Immature natural killer cell (primary cell): ENCODE measurements around the gene POMT1. TPM values are rescaled to one million over a fixed set of nuclear protein-coding genes. Genes with fewer than 3 reads are reported as not detected.
A peak's percentile ranks its signal among the peaks of the same experiment; 100 is the strongest.
"Not testable (repeated sequence)": the region's sequence is repeated elsewhere in the genome, so short reads cannot be mapped to it uniquely, and the experiment has no call there.

Source experiments
- DNase-seq, 3 donors: peaks; one replicate each; pipeline ENCODE4 v3.0.0; 2022; ENCODE audit warnings: mixed read lengths in 1 of 3
- H3K27ac Mint-ChIP-seq, 6 donors: one replicate each; pipeline ENCODE4 v1.8.0; 2020; ENCODE audit warnings: mixed read lengths in 6 of 6, mild to moderate bottlenecking in 5 of 6, inconsistent platforms in 4 of 6, moderate library complexity in 3 of 6
- H3K27me3 Mint-ChIP-seq, 3 donors: one replicate each; pipeline ENCODE4 v1.8.0; 2020 to 2021; ENCODE audit warnings: low read depth in 3 of 3, mild to moderate bottlenecking in 3 of 3, mixed read lengths in 3 of 3, moderate library complexity in 3 of 3, inconsistent platforms in 1 of 3
- H3K36me3 Mint-ChIP-seq, 3 donors: one replicate each; pipeline ENCODE4 v1.8.0; 2020; ENCODE audit warnings: mixed read lengths in 3 of 3, inconsistent platforms in 2 of 3, mild to moderate bottlenecking in 2 of 3
- H3K4me1 Mint-ChIP-seq, 2 donors: one replicate each; pipeline ENCODE4 v1.8.0; 2020; ENCODE audit warnings: inconsistent platforms in 2 of 2, mild to moderate bottlenecking in 2 of 2, mixed read lengths in 2 of 2, moderate library complexity in 1 of 2
- H3K4me3 Mint-ChIP-seq, 5 donors: one replicate each; pipeline ENCODE4 v1.8.0; 2020; ENCODE audit warnings: mild to moderate bottlenecking in 5 of 5, mixed read lengths in 5 of 5, inconsistent platforms in 3 of 5, moderate library complexity in 3 of 5
- H3K9me3 Mint-ChIP-seq, 6 donors: one replicate each; pipeline ENCODE4 v1.8.0; 2020; ENCODE audit warnings: mild to moderate bottlenecking in 6 of 6, mixed read lengths in 6 of 6, inconsistent platforms in 4 of 6, moderate library complexity in 3 of 6
- polyA plus RNA-seq, 3 donors: library from polyadenylated mRNA; unstranded; fragments of 300-500 nt; fragmentation: Illumina TruSeq; gene quantifications; one replicate each; pipeline ENCODE4 v1.2.3, GENCODE V29; 2021

POMT1 gene, protein sequence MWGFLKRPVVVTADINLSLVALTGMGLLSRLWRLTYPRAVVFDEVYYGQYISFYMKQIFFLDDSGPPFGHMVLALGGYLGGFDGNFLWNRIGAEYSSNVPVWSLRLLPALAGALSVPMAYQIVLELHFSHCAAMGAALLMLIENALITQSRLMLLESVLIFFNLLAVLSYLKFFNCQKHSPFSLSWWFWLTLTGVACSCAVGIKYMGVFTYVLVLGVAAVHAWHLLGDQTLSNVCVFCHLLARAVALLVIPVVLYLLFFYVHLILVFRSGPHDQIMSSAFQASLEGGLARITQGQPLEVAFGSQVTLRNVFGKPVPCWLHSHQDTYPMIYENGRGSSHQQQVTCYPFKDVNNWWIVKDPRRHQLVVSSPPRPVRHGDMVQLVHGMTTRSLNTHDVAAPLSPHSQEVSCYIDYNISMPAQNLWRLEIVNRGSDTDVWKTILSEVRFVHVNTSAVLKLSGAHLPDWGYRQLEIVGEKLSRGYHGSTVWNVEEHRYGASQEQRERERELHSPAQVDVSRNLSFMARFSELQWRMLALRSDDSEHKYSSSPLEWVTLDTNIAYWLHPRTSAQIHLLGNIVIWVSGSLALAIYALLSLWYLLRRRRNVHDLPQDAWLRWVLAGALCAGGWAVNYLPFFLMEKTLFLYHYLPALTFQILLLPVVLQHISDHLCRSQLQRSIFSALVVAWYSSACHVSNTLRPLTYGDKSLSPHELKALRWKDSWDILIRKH
- 10 to 100 TPM in 1 of 3 donors, 1 to 10 TPM in 2; 4.8 to 10.4 (median 8.0) TPM for polyA plus RNA-seq

GRCh38 chr9:131502781-131503625, at the start of gene POMT1:
POMT1 (plus strand) TSS chr9:131502918; CDS start chr9:131504219, 1,301 bp downstream.
- H3K27me3 Mint-ChIP-seq, result peaks cover 10 to 28% (median 14%) of the 10 kb centered on the region in 3 donors
- peaks cover 40 to 50% of the 10 kb centered on the region in 2 donors for H3K4me1 Mint-ChIP-seq
- no peaks in the 10 kb centered on the region for H3K9me3 Mint-ChIP-seq
- DNase-seq, result peak; percentile 88 to 91 (median 89)
- peaks cover 0 to 14% (median 4%) of the 10 kb centered on the region in 3 donors for H3K36me3 Mint-ChIP-seq
- peak within 1 kb of the TSS; percentile 73 to 84 (median 80) for H3K27ac Mint-ChIP-seq
- H3K4me3 Mint-ChIP-seq, result peak within 1 kb of the TSS; percentile 88 to 93 (median 92)

DNA sequence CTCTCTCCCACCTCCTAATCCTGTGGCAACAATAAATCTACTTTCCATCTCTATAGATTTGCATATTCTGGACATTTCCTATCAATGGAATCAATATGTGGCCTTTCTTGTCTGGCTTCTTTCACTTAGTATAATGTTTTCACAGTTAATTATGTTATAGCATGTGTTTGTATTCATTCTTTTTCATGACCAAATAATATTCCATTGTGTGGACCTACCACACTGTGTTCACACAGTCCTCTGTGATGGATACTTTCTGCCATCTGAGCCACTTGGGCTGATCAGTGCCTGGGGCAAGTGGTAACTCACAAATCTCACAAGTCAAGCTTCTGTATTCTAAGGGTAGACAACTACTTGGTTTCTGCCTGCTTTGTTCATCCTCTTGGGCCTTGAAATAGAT, 48.7 kb upstream of the POMT1 start:
- Mint-ChIP-seq H3K4me1 (peaks cover 16 to 34% of the 10 kb centered on the region in 2 donors), H3K27ac (peak overlapping the region in 3 of 6 donors; percentile 2 to 58 (median 55)), H3K9me3 (no peaks in the 10 kb centered on the region), H3K27me3 (peaks cover 0 to 13% (median 0%) of the 10 kb centered on the region in 3 donors), H3K36me3 (peaks cover 22 to 55% (median 27%) of the 10 kb centered on the region in 3 donors), H3K4me3 (no peak overlapping the region)
- no peak for DNase-seq

DNA sequence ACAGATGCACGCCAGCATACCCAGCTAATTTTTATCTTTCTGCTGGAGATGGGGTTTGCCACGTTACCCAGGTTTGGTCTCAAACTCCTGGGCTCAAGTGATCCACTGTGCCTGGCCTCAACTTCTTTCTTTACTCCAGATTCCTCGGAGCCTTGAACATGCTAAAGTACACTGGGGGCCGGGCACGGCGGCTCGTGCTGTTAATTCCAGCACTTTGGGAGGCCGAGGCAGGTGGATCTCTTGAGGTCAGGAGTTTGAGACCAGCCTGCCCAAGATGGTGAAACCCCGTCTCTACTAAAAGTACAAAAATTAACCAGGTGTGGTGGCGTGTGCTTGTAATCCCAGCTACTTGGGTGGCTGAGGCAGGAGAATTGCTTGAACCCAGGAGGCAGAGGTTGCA, 47.1 kb upstream of the POMT1 start:
- not testable (repeated sequence) for H3K4me3 Mint-ChIP-seq, DNase-seq, H3K27ac Mint-ChIP-seq, H3K9me3 Mint-ChIP-seq
- Mint-ChIP-seq H3K27me3 (peaks cover 0 to 13% (median 0%) of the 10 kb centered on the region in 3 donors), H3K4me1 (peaks cover 17 to 26% of the 10 kb centered on the region in 2 donors), H3K36me3 (peaks cover 28 to 54% (median 33%) of the 10 kb centered on the region in 3 donors)

DNA sequence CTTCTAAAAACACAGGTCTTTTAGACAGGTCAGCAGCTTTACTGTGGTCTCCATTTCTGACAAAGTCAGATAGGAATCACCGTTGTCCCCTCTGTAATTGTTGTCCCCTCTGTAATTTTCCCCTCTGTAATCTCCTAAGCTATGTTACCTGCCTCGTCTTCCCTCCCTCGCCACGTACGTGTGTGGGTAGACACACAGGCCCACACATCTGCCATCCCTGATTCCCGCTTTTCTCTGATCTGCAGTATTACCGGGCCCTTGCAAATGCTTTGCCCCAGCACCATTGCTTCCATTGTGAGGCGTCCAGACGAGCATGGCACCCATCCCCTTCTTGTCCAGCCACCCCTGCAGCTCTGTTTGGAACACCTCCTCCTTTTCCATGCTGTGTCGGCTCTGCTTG, 45.0 kb upstream of the POMT1 start:
- peaks cover 10 to 17% of the 10 kb centered on the region in 2 donors for H3K4me1 Mint-ChIP-seq
- H3K36me3 Mint-ChIP-seq, result peaks cover 29 to 55% (median 40%) of the 10 kb centered on the region in 3 donors
- H3K4me3 Mint-ChIP-seq, result no peak overlapping the region
- H3K9me3 Mint-ChIP-seq, result no peaks in the 10 kb centered on the region
- H3K27ac Mint-ChIP-seq, result peak overlapping the region in 3 of 6 donors; percentile 5 to 71 (median 20)
- DNase-seq, result no peak
- peaks cover 0 to 14% (median 2%) of the 10 kb centered on the region in 3 donors for H3K27me3 Mint-ChIP-seq

GRCh38 chr9:131459056-131459455, 43.7 kb upstream of the POMT1 start:
- H3K4me1 Mint-ChIP-seq, result peaks cover 9 to 14% of the 10 kb centered on the region in 2 donors
- DNase-seq, result no peak
- H3K27me3 Mint-ChIP-seq, result peaks cover 0 to 14% (median 2%) of the 10 kb centered on the region in 3 donors
- peak overlapping the region in 1 of 6 donors; percentile 22 for H3K27ac Mint-ChIP-seq
- no peaks in the 10 kb centered on the region for H3K9me3 Mint-ChIP-seq
- H3K36me3 Mint-ChIP-seq, result peaks cover 26 to 58% (median 38%) of the 10 kb centered on the region in 3 donors
- H3K4me3 Mint-ChIP-seq, result no peak overlapping the region

- Mint-ChIP-seq H3K36me3 (peaks cover 32 to 58% (median 44%) of the 10 kb centered on the region in 3 donors), H3K27me3 (peaks cover 2 to 16% (median 3%) of the 10 kb centered on the region in 3 donors), H3K9me3 (no peaks in the 10 kb centered on the region), H3K27ac (peak overlapping the region in 2 of 6 donors; percentile 66 to 75), H3K4me1 (peaks cover 8 to 11% of the 10 kb centered on the region in 2 donors), H3K4me3 (no peak overlapping the region)
- no peak for DNase-seq
Observed at GRCh38 chr9:131461166-131461565, 41.6 kb upstream of the POMT1 start.

- Mint-ChIP-seq H3K36me3 (peaks cover 23 to 50% (median 39%) of the 10 kb centered on the region in 3 donors), H3K4me3 (no peak overlapping the region), H3K4me1 (peaks cover 5 to 11% of the 10 kb centered on the region in 2 donors), H3K9me3 (no peaks in the 10 kb centered on the region), H3K27me3 (peaks cover 2 to 3% (median 3%) of the 10 kb centered on the region in 3 donors), H3K27ac (peak overlapping the region in 1 of 6 donors; percentile 37)
- DNase-seq, result no peak
Observed at GRCh38 chr9:131464354-131465000, 38.2 kb upstream of the POMT1 start.

DNA sequence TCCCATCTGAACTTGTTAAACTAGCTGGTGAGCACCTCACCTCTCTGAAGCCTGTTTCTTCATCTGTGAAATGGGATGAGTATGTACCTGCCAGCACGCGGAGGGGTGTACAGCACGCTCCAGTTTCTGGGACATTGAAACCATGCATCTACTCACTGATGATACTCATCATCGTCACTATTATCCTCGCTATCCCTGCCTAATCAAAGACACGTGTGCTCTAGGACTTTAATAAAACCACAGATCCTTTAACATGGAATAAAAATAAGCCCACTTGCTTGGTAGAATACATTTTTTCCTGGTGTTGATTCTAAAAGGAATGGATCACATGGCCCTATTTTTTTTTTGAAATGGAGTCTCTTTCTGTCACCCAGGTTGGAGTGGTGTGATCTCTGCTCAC, 37.3 kb upstream of the POMT1 start:
- peaks cover 2 to 6% (median 3%) of the 10 kb centered on the region in 3 donors for H3K27me3 Mint-ChIP-seq
- no peak for DNase-seq
- H3K4me3 Mint-ChIP-seq, result no peak overlapping the region
- peaks cover 8 to 17% of the 10 kb centered on the region in 2 donors for H3K4me1 Mint-ChIP-seq
- no peaks in the 10 kb centered on the region for H3K9me3 Mint-ChIP-seq
- H3K27ac Mint-ChIP-seq, result peak overlapping the region in 1 of 6 donors; percentile 9
- H3K36me3 Mint-ChIP-seq, result peaks cover 25 to 52% (median 35%) of the 10 kb centered on the region in 3 donors

GRCh38 chr9:131467214-131467935, 35.3 kb upstream of the POMT1 start:
- H3K4me3 Mint-ChIP-seq, result no peak overlapping the region
- H3K36me3 Mint-ChIP-seq, result peaks cover 22 to 53% (median 26%) of the 10 kb centered on the region in 3 donors
- no peak for DNase-seq
- no peaks in the 10 kb centered on the region for H3K9me3 Mint-ChIP-seq
- peaks cover 0 to 4% (median 3%) of the 10 kb centered on the region in 3 donors for H3K27me3 Mint-ChIP-seq
- H3K27ac Mint-ChIP-seq, result peak overlapping the region in 3 of 6 donors; percentile 16 to 77 (median 46)
- H3K4me1 Mint-ChIP-seq, result peaks cover 8 to 16% of the 10 kb centered on the region in 2 donors

DNA sequence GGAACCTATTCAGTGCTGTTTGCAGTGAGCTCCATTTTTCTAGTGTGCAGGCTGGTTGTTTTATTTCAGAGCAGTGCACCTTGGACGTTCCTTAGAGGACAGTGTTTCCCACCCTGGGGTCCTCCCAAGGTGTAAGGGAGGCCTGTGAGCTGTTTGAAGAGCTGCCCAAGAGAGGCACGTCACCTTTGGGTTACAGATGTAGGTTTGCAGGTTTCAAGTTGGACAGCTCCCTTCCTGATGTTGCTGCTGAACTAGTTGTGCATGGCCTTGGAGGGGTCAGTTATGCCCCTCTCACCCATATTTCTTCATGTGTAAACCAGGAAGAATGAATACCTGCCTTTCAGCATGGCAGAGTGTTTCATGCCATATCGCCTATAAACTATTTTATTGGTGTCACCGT, 34.7 kb upstream of the POMT1 start:
- Mint-ChIP-seq H3K9me3 (no peaks in the 10 kb centered on the region), H3K36me3 (peaks cover 22 to 57% (median 30%) of the 10 kb centered on the region in 3 donors), H3K27me3 (peaks cover 0 to 4% (median 3%) of the 10 kb centered on the region in 3 donors), H3K27ac (no peak overlapping the region), H3K4me1 (peaks cover 8 to 17% of the 10 kb centered on the region in 2 donors), H3K4me3 (no peak overlapping the region)
- no peak for DNase-seq

- Mint-ChIP-seq H3K36me3 (peaks cover 26 to 61% (median 35%) of the 10 kb centered on the region in 3 donors), H3K4me3 (no peak overlapping the region), H3K4me1 (peaks cover 7 to 16% of the 10 kb centered on the region in 2 donors), H3K27me3 (peaks cover 0 to 4% (median 3%) of the 10 kb centered on the region in 3 donors), H3K27ac (peak overlapping the region in 1 of 6 donors; percentile 68), H3K9me3 (no peaks in the 10 kb centered on the region)
- no peak for DNase-seq
Observed at GRCh38 chr9:131469356-131469755, 33.4 kb upstream of the POMT1 start.

DNA sequence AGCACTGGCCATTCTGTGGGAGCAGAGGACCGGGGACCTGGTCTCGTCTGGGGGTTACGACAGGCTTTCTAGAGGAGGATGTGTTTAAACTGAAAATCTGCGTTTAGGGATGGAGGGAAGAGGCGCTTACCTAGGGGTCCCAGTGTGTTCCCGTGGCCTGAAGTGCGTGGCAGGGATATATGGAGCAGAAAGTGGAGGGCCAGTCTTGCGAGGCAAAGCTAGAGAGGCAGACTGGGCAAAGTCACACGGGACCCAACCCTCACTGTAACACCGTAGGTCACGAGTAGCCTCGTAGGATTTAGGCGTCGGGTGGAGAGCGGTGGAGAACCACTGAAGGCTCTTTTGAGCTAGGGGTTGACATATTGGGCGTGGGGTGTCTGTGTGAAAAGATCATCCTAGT, 32.8 kb upstream of the POMT1 start:
- peak overlapping the region in 1 of 5 donors; percentile 1 for H3K4me3 Mint-ChIP-seq
- peak overlapping the region in 3 of 6 donors; percentile 30 to 69 (median 68) for H3K27ac Mint-ChIP-seq
- DNase-seq, result no peak

More for the DNA sequence above, 32.8 kb upstream of the POMT1 start:
- Mint-ChIP-seq H3K36me3 (peaks cover 29 to 61% (median 35%) of the 10 kb centered on the region in 3 donors), H3K4me1 (peaks cover 7 to 16% of the 10 kb centered on the region in 2 donors), H3K9me3 (no peaks in the 10 kb centered on the region), H3K27me3 (peaks cover 0 to 5% (median 1%) of the 10 kb centered on the region in 3 donors)
